ENCODE data around the gene VANGL2.

The VANGL2 gene

GRCh38 chr1:160407839-160408801, 7.8 kb downstream of the VANGL2 start:
- DNase-seq = no peak

DNA sequence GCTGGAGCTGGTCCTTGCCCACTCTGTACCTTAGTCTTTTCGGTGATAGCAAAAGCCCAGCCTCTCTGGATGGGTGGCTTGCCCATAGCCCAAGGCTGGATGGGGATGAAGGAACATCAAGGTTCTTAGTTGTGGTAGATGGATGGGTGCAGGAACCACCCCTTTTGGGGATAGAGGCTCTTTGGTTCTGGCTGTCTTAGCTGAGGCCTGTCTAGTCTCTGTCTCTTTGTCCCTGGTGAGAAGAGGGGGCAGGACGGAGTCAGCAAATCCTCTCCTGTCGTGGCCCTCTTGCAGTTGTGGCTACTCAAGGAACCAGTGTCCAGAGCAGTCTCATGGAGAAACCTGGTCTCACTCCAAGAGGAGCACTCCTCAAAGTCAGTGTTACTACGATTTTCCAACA, 8.5 kb downstream of the VANGL2 start:
- DNase-seq = no peak

- DNase-seq = no peak
Measured at GRCh38 chr1:160409486-160409885, 9.1 kb downstream of the VANGL2 start.

DNA sequence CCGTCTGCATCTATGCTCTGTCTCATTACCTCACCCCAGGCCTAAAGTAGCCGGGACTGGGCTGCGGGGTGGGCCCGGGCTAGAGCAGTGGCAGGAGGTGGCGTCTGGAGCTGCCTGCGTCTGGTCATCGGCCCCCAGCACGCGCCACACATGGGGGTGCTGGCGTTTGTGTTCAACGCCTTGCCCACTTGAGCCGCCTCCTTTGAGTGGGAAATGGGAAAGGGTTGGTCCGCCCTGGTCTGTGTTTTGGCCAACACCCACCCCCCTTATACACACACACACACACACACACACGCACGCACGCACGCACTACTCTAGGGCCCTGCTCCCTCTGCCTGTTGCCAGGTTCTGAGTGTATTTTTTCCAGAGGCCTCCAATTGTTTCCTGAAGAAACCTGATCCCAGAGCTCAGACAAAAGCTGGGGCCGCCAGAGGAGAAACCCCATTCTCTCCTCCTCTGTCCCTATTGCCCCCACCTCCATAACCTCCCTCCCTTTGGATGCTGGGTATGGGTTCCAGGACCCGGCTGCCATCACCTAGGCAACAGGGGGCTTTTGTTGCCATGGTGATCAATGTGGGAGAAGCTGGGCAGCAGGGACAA, 10.1 kb downstream of the VANGL2 start:
- no peak for DNase-seq

- DNase-seq = no peak
Measured at GRCh38 chr1:160411271-160412027, 11.1 kb downstream of the VANGL2 start.

DNA sequence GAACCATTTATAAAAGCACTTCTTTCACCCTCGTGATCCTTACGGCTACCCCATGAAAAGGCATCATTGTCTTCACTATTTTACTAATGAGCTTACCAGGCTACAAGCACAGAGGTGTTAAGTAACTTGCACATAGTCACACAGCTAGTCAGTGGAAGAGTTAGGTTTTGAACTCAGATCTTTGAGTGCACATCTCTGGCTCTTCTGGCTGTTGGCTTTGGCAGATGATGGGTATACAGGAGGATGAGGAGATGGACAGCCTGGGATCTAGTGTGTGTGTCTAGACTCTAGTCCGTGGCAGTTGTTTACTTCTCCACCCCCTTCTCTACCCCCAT, 11.6 kb downstream of the VANGL2 start:
- DNase-seq = no peak

- DNase-seq = no peak
Measured at GRCh38 chr1:160413716-160414115, 13.4 kb downstream of the VANGL2 start.

DNA sequence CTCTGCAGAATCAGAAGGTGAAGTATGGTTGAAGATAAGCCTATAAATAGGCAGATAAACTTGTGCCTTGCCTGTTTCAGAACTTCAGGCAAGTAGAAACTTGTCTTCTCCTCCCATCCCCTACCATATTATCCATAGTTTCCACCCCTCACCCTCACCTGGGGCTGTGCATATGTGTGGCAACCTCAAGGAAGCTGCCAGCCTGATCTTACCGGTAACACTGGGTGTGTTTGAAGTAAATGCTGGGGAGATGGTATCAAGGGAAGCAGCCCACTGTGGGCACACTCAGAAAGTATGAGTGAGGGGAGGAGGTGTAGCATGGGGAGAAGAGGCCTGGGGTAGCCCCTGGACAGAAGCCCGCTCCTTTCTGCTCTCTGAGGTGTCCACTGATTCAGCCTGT, 14.5 kb downstream of the VANGL2 start:
- DNase-seq = no peak

DNA sequence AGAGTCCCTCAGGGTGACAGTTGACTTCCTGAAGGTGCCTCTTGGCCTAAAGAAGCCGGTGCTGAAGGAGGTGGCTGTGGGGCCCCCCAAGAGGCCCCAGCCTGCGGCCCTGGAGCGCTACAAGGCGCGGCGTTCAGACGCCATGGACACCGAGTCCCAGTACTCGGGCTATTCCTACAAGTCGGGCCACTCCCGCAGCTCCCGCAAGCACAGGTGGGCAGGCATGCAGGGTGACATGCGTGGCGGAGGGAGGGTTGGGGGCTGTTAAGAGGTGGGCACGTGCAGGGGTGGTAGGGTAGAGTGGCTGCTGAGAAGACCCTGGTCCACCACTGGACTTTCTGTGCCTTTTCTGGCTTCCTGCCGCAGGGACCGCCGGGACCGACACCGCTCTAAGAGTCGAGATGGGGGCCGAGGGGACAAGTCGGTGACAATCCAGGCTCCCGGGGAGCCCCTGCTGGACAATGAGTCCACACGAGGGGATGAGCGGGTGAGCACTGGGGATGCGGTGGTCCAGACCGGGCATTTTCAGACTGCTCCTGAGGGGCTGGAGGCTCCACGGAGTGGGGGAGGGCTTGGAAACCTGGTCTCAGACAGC, 15.4 kb downstream of the VANGL2 start:
- no peak for DNase-seq

GRCh38 chr1:160416369-160416768, 16.0 kb downstream of the VANGL2 start:
- DNase-seq = no peak

GRCh38 chr1:160418483-160418882, 18.1 kb downstream of the VANGL2 start:
- DNase-seq = no peak

DNA sequence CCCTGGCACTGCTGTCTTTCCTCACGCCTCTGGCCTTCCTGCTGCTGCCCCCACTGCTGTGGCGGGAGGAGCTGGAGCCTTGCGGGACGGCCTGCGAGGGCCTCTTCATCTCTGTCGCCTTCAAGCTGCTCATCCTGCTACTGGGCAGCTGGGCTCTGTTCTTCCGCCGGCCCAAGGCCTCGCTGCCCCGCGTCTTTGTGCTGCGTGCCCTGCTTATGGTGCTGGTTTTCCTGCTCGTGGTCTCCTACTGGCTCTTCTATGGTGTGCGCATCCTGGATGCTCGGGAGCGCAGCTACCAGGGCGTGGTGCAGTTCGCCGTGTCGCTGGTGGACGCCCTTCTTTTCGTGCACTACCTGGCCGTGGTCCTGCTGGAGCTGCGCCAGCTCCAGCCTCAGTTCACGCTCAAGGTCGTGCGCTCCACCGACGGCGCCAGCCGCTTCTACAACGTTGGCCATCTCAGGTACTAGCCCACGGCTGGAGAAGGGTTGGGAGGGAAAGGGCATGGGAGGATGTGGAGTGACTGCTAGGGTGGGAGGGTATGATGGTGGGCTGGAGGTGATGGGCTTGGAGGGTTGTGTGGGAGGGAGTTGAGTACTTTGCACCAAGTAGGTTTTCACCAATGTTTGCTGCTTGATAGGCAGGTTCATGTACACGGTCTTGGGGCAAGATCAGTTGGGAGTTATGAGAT, 18.9 kb downstream of the VANGL2 start:
- no peak for DNase-seq

- DNase-seq = no peak
Measured at GRCh38 chr1:160419838-160420169, 19.4 kb downstream of the VANGL2 start.

DNA sequence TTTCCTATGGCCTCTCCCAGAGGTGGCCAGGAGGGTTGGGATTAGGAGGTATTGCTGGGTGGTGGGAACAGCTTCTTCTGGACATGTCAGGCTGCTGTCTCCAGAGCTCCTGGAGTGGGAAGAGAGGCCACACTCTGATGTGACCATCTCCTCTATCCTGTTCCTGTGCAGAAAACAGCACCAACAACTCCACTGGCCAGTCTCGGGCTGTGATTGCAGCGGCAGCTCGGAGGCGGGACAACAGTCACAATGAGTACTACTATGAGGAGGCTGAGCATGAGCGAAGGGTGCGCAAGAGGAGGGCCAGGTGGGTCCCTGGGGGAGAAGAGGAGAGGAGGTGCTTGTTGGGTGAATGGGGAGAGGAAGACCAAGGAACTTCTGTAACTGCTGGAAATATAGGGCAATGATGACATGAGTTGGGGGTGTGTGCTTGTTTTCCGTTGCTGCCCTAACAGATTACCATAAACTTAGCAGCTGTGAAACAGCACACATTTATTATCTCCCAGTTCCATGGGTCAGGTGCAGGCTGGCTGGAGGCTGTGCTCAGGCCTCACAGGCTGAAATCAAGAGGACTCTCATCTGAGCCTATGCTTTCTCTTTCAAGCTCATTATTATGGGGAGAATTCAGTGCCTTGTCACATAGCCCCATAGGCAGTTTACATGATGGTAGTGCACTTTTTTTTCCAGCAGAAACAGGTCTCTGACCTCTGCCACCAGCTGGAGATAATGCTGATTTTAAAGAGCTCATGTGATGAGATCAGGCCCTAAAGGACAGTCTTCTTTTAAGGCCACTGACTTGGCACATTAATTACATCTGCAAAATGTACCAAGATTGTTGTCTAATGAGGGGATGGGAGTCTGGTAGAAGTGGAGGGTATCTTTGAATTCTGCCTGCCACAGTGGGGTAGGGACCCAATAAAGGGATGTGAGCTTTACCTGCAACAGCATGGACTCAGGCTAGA, 20.8 kb downstream of the VANGL2 start:
- DNase-seq = no peak

DNA sequence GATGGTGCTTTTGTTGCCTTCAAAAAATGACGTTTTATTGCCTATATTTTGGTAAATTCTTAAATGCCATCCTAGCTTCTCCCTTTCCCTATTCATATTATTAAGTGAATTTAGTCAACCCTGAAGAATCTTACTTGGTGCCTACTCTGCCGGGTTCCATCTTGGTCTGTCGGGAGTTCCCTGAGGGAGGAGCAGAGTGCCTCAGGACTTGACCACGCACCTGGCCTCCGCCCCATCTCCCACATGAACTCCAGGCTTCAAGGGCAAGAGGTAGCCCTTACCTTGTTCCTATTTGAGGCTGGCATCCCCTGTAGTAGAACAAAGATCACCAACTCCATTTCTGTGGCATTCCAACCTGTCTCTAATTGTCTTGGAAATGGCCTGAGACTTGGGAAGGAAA, 21.5 kb downstream of the VANGL2 start:
- DNase-seq = no peak

DNA sequence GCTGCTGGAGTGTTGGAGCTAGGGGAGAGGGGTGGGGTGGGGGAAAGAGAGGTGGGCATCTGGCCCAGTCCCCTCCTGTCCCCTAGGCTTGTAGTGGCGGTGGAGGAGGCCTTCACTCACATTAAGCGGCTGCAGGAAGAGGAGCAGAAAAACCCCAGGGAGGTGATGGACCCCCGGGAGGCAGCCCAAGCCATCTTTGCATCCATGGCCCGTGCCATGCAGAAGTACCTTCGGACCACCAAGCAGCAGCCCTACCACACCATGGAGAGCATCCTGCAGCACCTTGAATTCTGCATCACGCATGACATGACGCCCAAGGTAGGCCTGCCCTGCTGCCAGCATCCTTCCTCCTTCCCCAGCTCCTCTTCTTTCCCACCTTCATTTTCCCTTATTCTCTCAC, 23.6 kb downstream of the VANGL2 start:
- DNase-seq = no peak

DNA sequence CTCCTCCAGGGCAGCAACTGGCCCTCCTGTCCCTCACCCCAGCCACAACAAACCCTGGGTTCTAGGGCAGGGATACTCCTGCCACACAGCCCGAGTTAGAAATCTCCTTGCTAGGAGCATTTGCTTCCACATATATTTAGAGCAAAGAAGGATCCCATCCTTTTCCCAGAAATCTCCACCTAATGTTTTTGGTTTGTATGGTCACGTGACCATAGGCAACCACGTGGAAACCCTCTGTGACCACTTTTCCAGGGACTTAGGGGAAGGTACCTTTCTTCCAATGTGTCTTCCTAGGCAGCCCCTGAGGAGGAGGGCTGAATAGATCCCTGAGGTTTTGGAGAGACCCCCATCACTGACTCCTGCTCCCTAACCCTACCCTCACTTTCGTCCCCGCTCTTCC, 25.5 kb downstream of the VANGL2 start:
- no peak for DNase-seq

GRCh38 chr1:160427625-160428024, 27.3 kb downstream of the VANGL2 start:
- no peak for DNase-seq

DNA sequence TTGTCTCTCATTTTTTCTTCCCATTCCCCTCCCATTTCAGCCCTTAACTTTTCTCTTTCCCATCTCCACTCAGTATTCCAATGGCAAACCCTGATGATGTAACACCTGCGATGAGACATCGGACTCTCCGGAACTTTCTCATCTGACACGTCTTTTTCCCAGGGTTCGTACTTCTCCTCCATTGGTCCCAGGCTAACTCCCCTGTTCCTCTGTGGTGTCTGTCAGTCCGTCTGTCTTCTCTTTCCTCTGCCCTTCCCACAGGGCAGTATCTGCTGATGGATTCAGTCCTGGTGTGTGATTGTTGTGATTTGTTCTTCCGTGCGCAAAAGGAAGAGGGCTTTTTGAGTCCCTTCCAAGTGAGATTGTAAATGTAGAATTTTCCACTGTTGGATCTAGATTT, 27.7 kb downstream of the VANGL2 start:
- no peak for DNase-seq

DNA sequence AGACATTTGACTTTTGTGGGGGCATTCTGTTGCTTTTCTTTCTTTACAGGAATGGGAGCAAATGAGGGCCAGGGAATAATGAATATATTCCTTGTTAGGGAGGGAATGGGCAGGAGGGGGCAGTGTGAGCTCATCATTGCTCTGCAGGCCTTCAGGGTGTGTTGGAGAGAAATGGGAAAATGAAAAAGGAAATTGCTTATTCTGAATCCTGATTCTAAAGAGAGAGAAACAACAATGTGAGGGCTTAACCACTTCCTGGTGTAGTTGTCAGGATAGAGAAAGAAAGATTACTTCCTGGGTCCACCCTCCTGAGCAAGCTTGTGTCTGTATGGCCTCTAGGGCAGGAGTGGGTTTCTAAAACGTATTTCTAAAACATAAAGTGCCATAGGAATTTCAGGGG, 28.3 kb downstream of the VANGL2 start:
- peak; percentile 25 for DNase-seq

- DNase-seq = no peak
Measured at GRCh38 chr1:160429125-160429561, 28.8 kb downstream of the VANGL2 start.

Measured in RPMI8226 (cell line).